Esophagus (tissue), 2 donors: ENCODE results near the gene SHC2. TPM values are rescaled to one million over a fixed set of nuclear protein-coding genes. Genes with fewer than 3 reads are reported as not detected.
"Not testable (repeated sequence)": the region's sequence is repeated elsewhere in the genome, so short reads cannot be mapped to it uniquely, and the experiment has no call there.

Source experiments
- H3K27ac ChIP-seq, 2 donors: one replicate each; pipeline ENCODE4 v1.5.1; 2013; ENCODE audit warnings: low read depth in 2 of 2, mild to moderate bottlenecking in 2 of 2, inconsistent platforms in 1 of 2, low read length in 1 of 2, moderate library complexity in 1 of 2
- H3K27me3 ChIP-seq, 2 donors: one replicate each; pipeline ENCODE4 v1.6.1; 2013; ENCODE audit warnings: low read length in 2 of 2, control low read depth in 1 of 2, mild to moderate bottlenecking in 1 of 2; ENCODE audit not compliant: insufficient read depth in 2 of 2, control insufficient read depth in 1 of 2
- H3K36me3 ChIP-seq, 2 donors: one replicate each; pipeline ENCODE4 v1.6.1; 2013; ENCODE audit warnings: low read length in 1 of 2; ENCODE audit not compliant: control insufficient read depth in 2 of 2, insufficient read depth in 2 of 2
- H3K4me1 ChIP-seq, 2 donors: one replicate each; pipeline ENCODE4 v1.6.1; 2013; ENCODE audit warnings: low read length in 1 of 2; ENCODE audit not compliant: control insufficient read depth in 2 of 2, insufficient read depth in 2 of 2
- H3K4me3 ChIP-seq, 2 donors: one replicate each; pipeline ENCODE4 v1.5.1; 2013; ENCODE audit warnings: low read length in 2 of 2, mild to moderate bottlenecking in 2 of 2, low read depth in 1 of 2, moderate library complexity in 1 of 2
- H3K9me3 ChIP-seq, 2 donors: one replicate each; pipeline ENCODE4 v1.6.1; 2013; ENCODE audit warnings: mild to moderate bottlenecking in 2 of 2, low read depth in 1 of 2, low read length in 1 of 2, moderate library complexity in 1 of 2; ENCODE audit not compliant: control insufficient read depth in 2 of 2, insufficient read depth in 1 of 2
- WGBS, 2 donors: extraction: QIAGEN DNeasy Blood & Tissue Kit; methylation state at CpG; one replicate each; pipeline ENCODE4 v1.1.7; 2013; 5-methylcytosine and 5-hydroxymethylcytosine counted together
- polyA plus RNA-seq, 2 donors: library from polyadenylated mRNA; stranded (reverse); fragments of 200-250 nt; gene quantifications; one replicate each; pipeline ENCODE4 v1.2.3, GENCODE V29; 2013
- donor health status: healthy with polysubstance abuse.
- donor health status: Bipolar disorder and iron deficiency.

Gene SHC2
- polyA plus RNA-seq, 2 donors = 3.0 to 5.3 TPM

DNA sequence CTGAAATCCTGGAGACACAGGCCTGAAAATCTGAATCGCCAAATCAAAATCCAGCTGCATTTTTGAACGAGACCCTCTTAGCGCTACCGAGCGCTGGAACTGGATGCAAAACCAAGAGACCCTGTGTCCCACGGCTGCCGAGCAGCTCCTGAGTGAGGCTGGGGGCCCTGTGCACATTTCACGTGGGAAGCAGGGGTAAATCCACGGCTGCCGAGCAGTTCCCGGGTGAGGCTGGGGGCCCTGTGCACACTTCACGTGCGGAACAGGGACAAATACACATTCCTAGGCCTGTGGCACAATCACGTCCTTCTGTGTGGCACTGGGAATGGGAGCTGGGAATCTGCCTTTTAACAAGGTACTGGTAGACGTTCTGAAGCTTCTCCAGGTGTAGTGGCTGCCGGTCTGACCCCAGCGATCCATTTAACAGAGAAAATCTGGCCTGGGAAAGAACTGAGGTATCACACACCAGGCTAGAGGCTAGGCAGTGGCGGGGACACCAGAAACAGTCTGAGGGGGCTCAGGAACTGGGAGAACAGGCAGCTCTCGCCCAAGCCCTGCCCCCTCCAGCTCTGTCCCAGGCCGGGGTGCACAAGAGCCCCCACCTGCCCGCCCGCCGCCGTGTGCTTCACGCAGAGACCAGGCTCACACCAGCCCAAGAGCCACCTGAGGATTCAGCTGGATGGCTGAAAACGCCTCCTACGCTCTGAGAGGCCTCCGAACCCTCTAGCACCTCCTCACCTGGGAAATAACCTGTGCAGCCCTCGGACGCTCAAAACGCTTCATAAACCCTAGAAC is 40.9 kb downstream of the SHC2 start:
- H3K36me3 ChIP-seq = no peaks in the 10 kb centered on the region
- H3K4me3 ChIP-seq = no peak overlapping the region

DNA sequence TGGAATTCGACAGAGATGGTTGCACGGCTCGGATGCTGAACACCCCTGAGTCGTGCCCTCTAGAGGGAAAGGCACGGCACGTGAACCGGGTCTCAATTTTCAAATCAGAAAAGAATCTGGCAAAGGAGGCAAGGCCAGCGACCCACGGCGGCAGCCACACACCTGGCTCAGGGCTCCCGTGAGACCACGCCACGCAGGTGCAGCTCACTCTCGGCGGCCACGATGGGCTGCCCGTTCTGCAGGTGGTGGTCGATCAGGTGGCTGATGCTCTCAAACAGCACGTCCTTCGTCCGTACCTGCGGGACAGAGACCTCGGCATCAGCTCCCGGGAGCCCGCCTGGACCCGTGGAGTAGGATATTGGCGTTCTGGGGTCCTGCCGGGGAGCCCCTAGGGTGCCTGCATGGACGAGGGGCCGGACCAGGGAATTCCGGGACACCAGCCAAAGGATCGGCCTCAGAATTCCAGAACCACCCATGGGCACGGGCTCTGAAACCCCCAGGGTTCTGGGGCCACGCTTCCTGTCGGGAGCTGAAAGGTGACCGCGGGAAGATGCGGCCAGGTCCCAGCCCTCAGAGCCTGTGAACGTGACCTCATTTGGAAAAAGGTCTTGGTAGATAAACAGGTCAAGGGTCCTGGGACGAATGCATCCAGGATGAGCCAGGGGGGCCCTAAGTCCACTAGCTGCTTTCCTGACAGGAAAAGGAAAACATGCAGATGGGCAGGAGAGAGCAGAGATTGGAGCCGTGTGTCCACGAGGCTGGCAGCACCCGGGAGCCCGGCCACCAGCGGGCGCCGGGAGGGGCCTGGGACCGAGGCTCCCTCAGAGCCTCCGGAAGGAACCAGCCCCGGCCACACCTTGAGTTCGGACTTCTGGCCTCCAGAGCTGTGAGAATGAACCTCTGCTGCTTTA is 41.8 kb downstream of the SHC2 start:
- Histone ChIP-seq H3K27me3 (no peaks in the 10 kb centered on the region), H3K9me3 (no peaks in the 10 kb centered on the region), H3K4me3 (no peak overlapping the region), H3K36me3 (no peaks in the 10 kb centered on the region), H3K4me1 (no peaks in the 10 kb centered on the region), H3K27ac (no peak overlapping the region)
- WGBS, 2 donors = 78 to 79% methylated on average over 51 of the region's 51 CpGs

More for the DNA sequence above, 40.9 kb downstream of the SHC2 start:
- Histone ChIP-seq H3K27ac (no peak overlapping the region), H3K4me1 (no peaks in the 10 kb centered on the region), H3K9me3 (no peaks in the 10 kb centered on the region), H3K27me3 (no peaks in the 10 kb centered on the region)
- WGBS, 2 donors = 85 to 86% methylated on average over 31 of the region's 31 CpGs

DNA sequence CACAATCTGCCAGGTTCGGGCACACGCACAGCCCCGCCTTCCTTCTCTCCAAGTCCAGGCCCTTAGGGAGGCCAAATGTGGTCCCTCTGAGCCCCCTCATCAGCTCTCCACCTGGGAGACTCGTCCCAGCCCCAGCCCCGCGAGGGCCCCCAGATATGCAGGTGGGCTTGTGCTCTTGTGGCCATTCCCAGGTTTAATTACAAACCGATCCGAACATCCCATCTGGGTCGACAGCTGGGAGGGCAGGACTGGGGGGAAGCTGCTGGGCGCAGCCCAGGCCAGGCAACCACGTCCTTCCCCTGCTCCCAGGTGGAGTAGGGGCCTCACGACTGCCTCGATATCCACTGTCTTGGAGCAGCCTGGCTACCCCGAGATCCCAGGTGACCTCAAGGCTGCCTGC is 44.4 kb downstream of the SHC2 start:
- Histone ChIP-seq H3K36me3 (no peaks in the 10 kb centered on the region), H3K27ac (no peak overlapping the region), H3K4me3 (no peak overlapping the region), H3K9me3 (no peaks in the 10 kb centered on the region), H3K4me1 (no peaks in the 10 kb centered on the region), H3K27me3 (no peaks in the 10 kb centered on the region)
- 85 to 88% methylated on average over 14 of the region's 14 CpGs for WGBS, 2 donors

DNA sequence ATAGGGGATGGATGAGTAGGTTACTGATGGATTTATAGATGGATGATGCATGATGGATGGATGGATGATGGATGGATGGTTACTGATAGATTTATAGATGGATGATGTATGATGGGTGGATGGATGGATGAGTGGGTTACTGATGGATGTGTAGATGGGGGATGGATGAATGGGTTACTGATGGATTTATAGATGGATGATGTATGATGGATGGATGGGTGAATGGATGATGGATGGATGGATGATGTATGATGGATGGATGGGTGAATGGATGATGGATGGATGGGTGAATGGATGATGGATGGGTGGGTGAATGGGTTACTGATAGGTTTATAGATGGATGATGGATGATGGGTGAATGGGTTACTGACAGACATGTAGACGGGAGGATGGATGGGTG is 45.5 kb downstream of the SHC2 start:
- Histone ChIP-seq H3K4me1 (no peaks in the 10 kb centered on the region), H3K27me3 (no peaks in the 10 kb centered on the region), H3K4me3 (no peak overlapping the region), H3K27ac (no peak overlapping the region), H3K9me3 (no peaks in the 10 kb centered on the region), H3K36me3 (no peaks in the 10 kb centered on the region)
- WGBS, 2 donors = 94 to 100% methylated on average over 1 of the region's 1 CpG

DNA sequence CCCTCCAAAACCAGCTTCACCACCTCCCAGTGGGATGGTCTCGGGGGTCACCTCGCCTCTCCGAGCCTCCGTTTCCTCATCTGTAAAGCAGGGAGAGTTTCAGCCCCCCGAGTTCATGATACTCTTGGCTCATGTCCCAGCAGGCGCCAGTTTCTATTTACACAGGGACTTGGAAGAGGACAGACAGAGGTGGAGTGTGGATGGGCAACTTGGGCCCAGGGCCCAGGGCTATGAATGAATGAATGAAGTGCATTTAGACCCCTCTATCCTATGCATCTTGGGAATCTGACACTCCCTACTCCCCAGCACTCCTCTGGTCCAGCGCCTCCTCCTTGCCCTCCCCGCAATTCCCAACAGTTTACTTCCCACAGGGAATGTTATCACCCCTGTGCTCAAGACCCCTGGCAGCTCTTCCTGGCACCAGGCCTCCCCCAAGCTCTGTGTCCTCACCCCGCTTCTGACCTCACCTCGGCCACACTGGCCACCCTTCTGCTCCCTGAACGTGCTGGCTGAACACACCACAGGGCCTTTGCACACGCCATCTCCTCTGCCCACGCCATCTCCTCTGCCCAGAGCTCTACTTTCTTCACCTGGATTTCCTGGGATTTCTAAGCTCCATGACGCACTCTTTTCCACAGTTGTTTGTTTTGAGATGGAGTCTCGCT is 46.9 kb downstream of the SHC2 start:
- Histone ChIP-seq H3K4me3 (no peak overlapping the region), H3K27me3 (peaks cover 0 to 8% of the 10 kb centered on the region in 2 donors), H3K27ac (no peak overlapping the region), H3K36me3 (no peaks in the 10 kb centered on the region), H3K4me1 (no peaks in the 10 kb centered on the region), H3K9me3 (no peaks in the 10 kb centered on the region)
- 72 to 75% methylated on average over 15 of the region's 15 CpGs for WGBS, 2 donors

DNA sequence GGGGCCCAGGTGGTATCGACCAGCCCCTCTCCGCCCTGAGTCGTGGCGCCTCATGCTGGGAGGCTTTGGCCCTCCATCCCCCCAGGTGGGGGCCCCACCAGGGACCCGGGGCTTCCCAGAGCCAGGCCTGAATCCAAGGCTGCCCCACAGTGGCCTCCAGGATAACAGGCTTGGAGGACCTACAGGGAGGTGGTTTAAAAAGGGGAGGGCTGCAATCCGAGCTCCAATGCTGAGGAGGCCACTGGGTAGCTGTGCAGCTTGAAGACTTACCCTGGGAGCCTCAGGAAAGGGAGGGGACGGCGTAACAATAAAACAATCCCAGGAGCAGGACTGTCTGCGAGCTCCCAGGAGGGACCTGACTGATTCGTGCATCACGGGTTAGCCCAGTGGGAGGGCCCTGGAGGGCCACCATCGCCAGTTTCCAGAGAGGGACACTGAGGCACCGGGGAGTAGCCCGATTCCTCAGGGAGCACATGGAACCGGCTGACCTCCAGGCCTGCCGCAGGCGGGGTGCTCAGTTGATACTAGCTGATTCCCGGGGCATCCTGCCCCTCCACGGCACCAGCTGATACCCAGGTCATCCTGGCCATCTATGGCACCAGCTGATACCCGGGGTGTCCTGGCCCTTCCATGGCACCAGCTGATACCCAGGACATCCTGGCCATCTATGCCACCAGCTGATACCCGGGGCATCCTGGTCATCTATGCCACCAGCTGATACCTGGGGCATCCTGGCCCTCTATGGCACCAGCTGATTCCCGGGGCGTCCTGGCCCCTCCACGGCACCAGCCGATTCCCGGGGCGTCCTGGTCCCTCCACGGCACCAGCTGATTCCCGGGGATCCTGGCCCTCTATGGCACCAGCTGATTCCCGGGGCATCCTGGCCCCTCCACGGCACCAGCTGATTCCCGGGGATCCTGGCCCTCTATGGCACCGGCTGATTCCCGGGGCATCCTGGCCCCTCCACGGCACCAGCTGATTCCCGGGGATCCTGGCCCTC is 48.2 kb downstream of the SHC2 start:
- Histone ChIP-seq H3K9me3 (no peaks in the 10 kb centered on the region), H3K27me3 (peaks cover 0 to 15% of the 10 kb centered on the region in 2 donors), H3K36me3 (no peaks in the 10 kb centered on the region), H3K27ac (no peak overlapping the region), H3K4me1 (peaks cover 0 to 2% of the 10 kb centered on the region in 2 donors), H3K4me3 (no peak overlapping the region)
- WGBS, 2 donors = 51 to 56% methylated on average over 28 to 36 of the region's 36 CpGs

DNA sequence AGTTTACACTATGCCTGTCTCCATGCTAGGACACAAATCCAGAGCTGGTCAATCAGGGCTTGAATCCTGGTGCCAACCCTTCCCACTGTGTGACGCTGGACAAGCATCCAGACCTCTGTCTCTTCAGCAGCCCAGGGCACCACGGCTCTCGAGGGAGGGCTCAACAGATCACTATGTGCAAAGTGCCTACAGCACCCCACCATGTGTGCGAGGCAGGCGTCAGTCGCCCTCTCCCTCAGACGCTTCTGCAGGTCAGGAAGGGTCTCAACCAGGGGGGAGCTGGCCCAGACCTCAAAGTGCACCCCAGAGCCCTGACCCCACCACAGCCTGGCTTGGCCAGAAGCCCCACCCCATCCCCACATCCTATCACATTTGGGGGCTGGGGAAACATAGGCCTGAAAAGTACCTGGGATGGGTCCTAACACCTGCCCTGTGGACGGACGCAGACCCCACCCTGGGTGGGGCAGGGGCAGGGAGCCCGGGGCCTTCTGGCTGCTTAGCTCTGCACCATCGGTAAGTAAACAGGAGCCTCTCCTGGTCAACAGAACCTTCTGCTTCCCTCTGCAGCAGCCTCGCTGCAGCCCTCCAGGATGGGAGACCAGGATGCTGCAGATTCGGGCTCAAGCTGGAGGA is 49.0 kb downstream of the SHC2 start:
- Histone ChIP-seq H3K4me3 (no peak overlapping the region), H3K4me1 (peaks cover 0 to 2% of the 10 kb centered on the region in 2 donors), H3K9me3 (no peaks in the 10 kb centered on the region), H3K36me3 (no peaks in the 10 kb centered on the region), H3K27ac (no peak overlapping the region), H3K27me3 (peaks cover 0 to 18% of the 10 kb centered on the region in 2 donors)
- 45 to 48% methylated on average over 13 of the region's 13 CpGs for WGBS, 2 donors

DNA sequence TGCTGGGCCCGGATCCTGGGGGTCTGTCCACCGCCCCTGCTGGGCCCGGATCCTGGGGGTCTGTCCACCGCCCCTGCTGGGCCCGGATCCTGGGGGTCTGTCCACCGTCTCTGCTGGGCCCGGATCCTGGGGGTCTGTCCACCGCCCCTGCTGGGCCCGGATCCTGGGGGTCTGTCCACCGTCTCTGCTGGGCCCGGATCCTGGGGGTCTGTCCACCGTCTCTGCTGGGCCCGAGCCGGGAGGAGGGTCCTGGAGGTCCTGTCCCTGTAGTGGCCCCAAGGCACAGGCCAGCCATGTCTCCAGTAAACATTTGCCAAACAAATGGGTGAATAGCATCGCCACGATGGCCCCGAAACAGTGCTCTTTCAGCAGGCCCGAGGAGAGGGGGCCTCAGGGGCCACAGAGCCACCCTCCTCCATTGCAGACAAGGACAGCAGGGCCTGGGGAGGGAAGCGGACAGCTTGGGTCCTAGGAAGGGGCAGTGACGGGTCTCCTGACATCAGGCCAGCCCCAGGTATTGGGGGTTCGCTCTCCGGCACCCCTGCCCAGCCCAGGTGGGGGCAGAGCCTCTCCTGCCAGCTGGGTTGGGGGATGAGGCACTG is 49.6 kb downstream of the SHC2 start:
- not testable (repeated sequence) for H3K4me3 ChIP-seq, H3K4me1 ChIP-seq, H3K36me3 ChIP-seq, H3K27ac ChIP-seq, H3K9me3 ChIP-seq
- peaks cover 0 to 19% of the 10 kb centered on the region in 2 donors for H3K27me3 ChIP-seq
- WGBS, 2 donors = 89 to 92% methylated on average over 22 of the region's 22 CpGs
